HEK293 (cell line): ENCODE results near the gene NEIL1.

Experiments
- ZBTB7A ChIP-seq: fragments of 450-650 bp; formaldehyde crosslinking; IDR thresholded peaks from 2 replicates; pipeline ENCODE4 v1.5.1; 2016; ENCODE audit warnings: low read depth, missing biosample characterization, missing genetic modification characterization
- ZIC2 ChIP-seq: fragments of 450-650 bp; formaldehyde crosslinking; IDR thresholded peaks from 2 replicates; pipeline ENCODE4 v1.5.1; 2016; ENCODE audit warnings: missing biosample characterization, missing genetic modification characterization
- ZNF133 ChIP-seq: fragments of 450-650 bp; formaldehyde crosslinking; IDR thresholded peaks from 2 replicates; pipeline ENCODE4 v1.5.1; 2016; ENCODE audit warnings: missing biosample characterization, missing genetic modification characterization
- ZNF274 ChIP-seq, 2 experiments: fragments of 200-500 bp in 1 of 2; fragments of 450-650 bp in 1 of 2; sonication (Bioruptor generic) in 1 of 2; formaldehyde crosslinking in 1 of 2; IDR thresholded peaks; 2 replicates each; pipeline versions ENCODE4 v1.5.1 to v1.6.1; 2014 to 2016; ENCODE audit warnings: borderline replicate concordance in 1 of 2, inconsistent platforms in 1 of 2, low read length in 1 of 2, missing biosample characterization in 1 of 2, missing genetic modification characterization in 1 of 2
- ZNF433 ChIP-seq: fragments of 450-650 bp; formaldehyde crosslinking; IDR thresholded peaks from 2 replicates; pipeline ENCODE4 v1.5.1; 2016; ENCODE audit warnings: missing biosample characterization, missing genetic modification characterization, low read depth
- ZNF830 ChIP-seq: fragments of 450-650 bp; IDR thresholded peaks from 2 replicates; pipeline ENCODE4 v1.5.0; 2018; ENCODE audit warnings: missing biosample characterization, missing genetic modification characterization, low read depth, mild to moderate bottlenecking, moderate library complexity
- TF ChIP-seq, protein P1 (sequence below): fragments of 450-650 bp; formaldehyde crosslinking; conservative IDR thresholded peaks from 2 replicates; pipeline ENCODE4 v1.5.1; 2016; ENCODE audit warnings: low read depth, missing biosample characterization, missing genetic modification characterization
- TF ChIP-seq, protein P2 (sequence below): fragments of 450-650 bp; formaldehyde crosslinking; IDR thresholded peaks from 2 replicates; pipeline ENCODE4 v1.5.1; 2016; ENCODE audit warnings: missing biosample characterization, missing genetic modification characterization
- TF ChIP-seq, protein P3 (sequence below): fragments of 450-650 bp; formaldehyde crosslinking; IDR thresholded peaks from 2 replicates; pipeline ENCODE4 v1.5.1; 2016; ENCODE audit warnings: missing biosample characterization, missing genetic modification characterization

DNA sequence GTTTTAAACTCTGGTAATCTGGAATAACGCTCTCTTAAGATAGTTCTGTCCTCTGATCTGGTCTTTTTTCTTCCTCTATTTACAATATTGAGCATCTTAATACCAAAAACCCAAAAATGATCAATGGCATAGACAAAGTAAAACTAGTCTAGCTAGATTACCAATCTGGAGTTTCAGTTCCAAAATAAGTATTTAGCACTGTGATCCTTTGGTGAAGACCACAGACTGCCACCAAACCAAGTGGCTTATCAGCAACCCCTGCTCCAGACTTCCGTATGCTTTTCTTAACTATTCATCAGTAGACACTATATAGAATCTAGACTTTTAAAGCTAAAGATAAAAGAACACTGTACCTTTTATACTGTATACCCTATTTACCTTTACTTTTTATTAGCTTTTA, 57.1 kb downstream of the NEIL1 start:
- TF ChIP-seq ZNF274 (IDR thresholded peaks at IDR 0.05; ENCODE audit: low read length) (no peak), ZNF274 (tag by site-specific recombination; IDR thresholded peaks at IDR 0.05; ENCODE audit: borderline replicate concordance) (no peak), ZIC2 (tag by site-specific recombination) (no peak), ZNF433 (tag by site-specific recombination) (no peak), ZBTB7A (tag by site-specific recombination) (no peak), ZNF133 (tag by site-specific recombination) (no peak), ZNF830 (tag by site-specific recombination) (no peak)
- TF ChIP-seq, protein P1, sequence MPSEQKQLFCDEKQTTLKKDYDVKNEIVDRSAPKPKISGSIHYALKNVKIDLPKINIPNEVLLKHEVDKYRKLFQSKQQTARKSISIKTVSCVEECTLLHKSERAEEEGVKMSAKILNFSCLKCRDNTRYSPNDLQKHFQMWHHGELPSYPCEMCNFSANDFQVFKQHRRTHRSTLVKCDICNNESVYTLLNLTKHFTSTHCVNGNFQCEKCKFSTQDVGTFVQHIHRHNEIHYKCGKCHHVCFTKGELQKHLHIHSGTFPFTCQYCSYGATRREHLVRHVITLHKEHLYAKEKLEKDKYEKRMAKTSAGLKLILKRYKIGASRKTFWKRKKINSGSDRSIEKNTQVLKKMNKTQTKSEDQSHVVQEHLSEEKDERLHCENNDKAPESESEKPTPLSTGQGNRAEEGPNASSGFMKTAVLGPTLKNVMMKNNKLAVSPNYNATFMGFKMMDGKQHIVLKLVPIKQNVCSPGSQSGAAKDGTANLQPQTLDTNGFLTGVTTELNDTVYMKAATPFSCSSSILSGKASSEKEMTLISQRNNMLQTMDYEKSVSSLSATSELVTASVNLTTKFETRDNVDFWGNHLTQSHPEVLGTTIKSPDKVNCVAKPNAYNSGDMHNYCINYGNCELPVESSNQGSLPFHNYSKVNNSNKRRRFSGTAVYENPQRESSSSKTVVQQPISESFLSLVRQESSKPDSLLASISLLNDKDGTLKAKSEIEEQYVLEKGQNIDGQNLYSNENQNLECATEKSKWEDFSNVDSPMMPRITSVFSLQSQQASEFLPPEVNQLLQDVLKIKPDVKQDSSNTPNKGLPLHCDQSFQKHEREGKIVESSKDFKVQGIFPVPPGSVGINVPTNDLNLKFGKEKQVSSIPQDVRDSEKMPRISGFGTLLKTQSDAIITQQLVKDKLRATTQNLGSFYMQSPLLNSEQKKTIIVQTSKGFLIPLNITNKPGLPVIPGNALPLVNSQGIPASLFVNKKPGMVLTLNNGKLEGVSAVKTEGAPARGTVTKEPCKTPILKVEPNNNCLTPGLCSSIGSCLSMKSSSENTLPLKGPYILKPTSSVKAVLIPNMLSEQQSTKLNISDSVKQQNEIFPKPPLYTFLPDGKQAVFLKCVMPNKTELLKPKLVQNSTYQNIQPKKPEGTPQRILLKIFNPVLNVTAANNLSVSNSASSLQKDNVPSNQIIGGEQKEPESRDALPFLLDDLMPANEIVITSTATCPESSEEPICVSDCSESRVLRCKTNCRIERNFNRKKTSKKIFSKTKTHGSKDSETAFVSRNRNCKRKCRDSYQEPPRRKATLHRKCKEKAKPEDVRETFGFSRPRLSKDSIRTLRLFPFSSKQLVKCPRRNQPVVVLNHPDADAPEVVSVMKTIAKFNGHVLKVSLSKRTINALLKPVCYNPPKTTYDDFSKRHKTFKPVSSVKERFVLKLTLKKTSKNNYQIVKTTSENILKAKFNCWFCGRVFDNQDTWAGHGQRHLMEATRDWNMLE (tag by site-specific recombination), result no peak
- TF ChIP-seq, protein P2, sequence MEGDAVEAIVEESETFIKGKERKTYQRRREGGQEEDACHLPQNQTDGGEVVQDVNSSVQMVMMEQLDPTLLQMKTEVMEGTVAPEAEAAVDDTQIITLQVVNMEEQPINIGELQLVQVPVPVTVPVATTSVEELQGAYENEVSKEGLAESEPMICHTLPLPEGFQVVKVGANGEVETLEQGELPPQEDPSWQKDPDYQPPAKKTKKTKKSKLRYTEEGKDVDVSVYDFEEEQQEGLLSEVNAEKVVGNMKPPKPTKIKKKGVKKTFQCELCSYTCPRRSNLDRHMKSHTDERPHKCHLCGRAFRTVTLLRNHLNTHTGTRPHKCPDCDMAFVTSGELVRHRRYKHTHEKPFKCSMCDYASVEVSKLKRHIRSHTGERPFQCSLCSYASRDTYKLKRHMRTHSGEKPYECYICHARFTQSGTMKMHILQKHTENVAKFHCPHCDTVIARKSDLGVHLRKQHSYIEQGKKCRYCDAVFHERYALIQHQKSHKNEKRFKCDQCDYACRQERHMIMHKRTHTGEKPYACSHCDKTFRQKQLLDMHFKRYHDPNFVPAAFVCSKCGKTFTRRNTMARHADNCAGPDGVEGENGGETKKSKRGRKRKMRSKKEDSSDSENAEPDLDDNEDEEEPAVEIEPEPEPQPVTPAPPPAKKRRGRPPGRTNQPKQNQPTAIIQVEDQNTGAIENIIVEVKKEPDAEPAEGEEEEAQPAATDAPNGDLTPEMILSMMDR (tag by site-specific recombination), result no peak
- TF ChIP-seq, protein P3, sequence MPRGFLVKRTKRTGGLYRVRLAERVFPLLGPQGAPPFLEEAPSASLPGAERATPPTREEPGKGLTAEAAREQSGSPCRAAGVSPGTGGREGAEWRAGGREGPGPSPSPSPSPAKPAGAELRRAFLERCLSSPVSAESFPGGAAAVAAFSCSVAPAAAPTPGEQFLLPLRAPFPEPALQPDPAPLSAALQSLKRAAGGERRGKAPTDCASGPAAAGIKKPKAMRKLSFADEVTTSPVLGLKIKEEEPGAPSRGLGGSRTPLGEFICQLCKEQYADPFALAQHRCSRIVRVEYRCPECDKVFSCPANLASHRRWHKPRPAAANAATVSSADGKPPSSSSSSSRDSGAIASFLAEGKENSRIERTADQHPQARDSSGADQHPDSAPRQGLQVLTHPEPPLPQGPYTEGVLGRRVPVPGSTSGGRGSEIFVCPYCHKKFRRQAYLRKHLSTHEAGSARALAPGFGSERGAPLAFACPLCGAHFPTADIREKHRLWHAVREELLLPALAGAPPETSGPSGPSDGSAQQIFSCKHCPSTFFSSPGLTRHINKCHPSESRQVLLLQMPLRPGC (tag by site-specific recombination), result no peak
